Measurements from ENCODE around the gene SLC2A9. TPM values are rescaled to one million over a fixed set of nuclear protein-coding genes. Genes with fewer than 3 reads are reported as not detected.

SLC2A9 gene
- total RNA-seq, 1 donor from 2014 or later, result 21.5 TPM

DNA sequence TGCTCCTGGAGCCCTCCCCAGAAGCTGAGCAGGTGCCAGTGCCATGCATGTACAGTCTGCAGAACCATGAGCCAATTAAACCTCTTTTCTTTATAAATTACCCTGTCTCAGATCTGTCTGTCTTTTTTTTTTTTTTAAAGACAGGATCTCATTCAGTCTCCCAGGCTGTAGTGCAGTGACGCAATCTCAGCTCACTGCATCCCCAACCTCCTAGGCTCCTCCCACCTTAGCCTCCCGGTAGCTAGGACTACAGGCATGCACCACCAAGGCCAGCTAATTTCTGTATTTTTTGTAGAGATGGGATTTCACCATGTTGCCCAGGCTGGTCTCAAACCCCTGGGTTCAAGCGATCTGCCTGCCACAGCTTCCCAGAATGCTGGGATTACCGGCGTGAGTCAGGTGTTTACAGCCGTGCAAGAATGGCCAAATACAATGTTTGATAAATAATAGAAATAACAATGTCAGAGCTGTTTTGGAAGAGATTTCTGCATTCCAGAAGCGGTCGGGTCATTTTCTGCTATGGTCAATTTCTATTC is 68.8 kb downstream of the SLC2A9 start:
- no peak for ATAC-seq

DNA sequence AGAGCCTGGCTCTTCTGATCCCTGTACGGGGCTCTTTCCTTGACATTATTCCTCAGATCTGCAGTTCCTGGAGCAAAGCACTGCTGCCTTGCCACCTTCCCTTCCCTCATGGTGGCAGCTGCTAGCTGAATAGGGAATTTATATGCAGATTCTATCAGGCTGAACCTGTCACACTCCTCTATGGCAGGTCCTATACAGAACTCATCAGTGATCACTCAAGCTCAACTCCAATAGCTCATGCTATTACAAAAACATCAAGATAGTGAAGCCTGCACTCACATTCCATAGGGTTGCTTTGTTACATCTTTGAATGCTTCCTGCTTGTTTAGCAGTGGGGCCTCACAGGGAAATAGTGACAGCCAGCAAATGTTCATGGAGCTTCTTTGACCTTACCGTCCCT is 71.7 kb downstream of the SLC2A9 start:
- ATAC-seq, result no peak

DNA sequence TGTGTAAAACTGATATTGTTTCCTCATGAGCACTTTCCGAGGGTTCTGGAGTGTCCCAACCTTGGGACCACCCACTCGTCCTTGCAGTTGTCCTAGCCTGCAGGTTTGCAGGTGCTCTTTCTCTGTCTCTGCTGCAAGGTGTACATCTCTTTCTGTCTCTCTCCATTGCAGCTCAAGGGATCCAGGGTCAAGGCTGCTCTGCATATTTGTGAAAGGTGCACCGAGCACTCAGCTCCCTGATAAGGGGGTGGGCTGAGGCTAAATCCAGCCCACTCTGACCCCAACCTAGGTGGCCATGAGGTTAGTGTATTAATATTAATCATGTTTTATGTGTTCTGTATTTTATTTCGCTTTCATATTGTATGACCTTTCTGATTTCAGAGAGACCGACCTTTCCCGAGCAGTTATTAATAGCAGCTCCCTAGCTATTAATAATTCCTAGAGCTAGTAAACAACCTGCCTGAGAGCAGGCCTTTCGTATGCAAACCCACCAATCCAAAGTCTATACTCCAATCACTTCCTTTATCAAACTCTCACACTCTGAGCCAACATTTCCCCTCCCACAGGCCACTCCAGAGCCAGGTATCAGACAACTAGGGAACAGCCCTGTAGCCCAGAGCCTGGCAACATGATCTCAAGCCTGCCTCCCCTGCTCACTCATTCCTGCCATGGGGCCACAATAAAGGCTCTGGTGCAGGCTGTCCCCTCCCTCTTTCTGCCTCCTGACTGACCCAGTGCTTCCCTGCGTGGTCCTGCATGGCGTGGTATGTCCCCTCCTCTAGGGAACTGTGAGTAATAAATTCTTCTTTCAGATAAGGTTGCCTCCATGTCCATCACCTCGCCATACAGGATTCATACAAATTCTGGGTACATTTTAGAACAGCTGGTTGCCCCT is 73.9 kb downstream of the SLC2A9 start:
- ATAC-seq, result no peak

DNA sequence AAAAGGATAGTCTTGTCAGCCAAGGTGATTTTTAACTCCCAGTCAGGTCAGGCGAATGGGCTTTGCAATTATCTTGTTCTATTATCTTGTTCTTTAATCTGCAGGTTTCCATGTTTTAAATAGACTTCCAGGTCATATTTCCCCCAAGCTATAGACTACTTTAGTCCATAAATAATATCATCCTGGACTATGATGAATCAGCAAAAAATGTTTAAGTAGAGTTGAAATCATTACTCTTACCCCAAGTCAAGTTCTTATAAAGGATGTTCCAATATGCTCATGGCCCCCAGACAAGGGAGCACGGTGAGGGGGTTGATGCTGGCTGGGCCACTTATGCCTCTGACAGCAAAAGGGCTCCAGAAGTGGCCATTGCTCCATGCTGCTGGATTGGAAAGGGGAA is 75.1 kb downstream of the SLC2A9 start:
- ATAC-seq, result no peak

DNA sequence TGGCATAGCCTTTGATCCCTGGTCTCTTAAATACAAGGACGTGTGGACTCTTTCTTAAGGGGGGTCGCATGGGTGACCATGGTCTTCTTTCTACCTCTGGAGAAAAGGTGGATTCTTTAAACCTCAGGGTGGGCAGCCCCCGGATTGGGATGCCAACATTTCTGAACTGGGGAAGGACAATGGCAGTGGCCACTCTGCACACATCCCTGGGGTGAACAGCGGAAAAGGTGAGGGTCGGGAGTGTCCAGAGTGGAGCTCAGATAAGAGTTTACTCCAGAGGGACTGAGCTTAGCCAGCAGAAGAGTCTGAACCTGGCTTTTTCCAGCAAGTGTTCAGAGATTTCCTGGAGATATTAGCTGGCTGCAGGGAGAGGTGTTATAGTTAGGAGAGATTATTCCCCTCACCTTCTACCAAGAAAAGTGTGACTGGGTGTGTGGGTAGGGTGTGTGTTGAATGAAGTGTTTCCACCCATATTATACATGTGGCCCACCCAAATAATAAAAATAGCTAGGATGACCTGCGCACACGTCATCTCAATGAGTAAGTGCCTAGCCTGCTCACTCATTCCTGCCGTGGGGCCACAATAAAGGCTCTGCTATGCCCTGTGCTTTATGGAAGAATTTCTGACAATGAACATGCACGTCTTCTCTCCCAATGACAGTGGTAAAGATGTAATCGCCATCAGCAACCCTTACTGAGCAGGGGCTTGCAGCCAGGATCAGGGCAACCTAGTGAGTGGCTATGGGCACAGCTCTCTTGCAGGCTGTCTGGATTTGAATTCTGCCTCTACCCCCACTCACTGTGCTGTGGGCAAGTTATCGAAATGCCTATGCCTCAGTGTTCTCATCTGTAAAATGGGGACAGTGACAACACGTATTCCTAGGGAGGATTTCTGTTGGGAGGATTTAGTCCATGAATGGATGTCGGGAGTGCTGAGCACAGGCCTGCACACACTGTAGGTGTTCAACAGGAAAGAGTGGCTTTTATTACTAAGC is 76.6 kb downstream of the SLC2A9 start:
- ATAC-seq, result no peak

DNA sequence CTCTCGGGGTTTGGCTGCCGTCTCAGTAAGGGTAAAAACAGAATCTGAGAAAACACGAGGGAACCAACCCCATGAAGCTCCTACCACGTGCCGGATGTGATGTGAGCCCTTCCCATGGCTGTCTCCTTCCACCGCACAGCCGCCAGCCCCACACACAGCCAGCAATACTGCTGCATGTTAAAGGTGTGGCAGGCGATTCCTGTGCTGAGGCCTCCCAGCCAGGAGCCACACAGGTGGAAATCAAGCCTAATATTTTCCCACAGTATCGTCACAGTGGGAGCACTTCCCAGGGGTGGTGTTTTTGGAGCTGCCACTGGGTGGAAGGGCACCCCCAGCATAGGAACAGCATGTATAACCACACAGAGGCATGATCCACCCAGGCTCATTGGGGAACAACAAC is 77.5 kb downstream of the SLC2A9 start:
- ATAC-seq, result no peak

DNA sequence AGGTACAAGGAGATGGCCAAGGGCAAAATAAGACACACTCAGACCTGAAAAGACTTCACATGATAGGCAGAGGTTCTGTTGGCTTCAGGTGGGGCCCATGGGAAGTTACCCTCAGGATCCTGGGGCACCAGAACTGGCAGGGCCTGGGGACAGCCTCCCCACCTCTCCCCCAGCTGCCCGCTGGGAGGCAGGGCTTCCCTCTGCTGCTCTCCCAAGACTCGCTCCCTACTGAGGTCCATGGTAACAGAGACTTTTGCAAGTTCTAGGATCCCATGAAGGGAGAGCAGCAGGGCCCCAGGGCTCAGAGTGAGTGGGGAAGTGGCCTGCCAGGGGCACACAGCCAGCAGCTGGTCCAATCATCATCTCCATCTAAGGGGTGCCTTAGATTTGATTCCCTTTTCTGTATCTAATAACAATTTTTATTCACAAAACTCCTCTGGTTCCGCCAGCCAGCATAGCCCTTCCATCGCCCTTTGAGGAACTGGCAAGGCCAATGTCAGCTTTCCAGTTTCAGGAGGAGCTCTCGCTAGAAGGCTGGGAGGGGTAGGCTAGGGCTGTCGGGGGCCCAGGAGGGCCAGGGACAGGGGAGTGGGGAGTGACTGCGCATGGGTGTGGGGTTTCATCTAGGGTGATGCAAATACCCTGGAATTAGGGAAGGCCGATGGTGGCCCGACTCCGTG is 78.2 kb downstream of the SLC2A9 start:
- no peak for ATAC-seq

DNA sequence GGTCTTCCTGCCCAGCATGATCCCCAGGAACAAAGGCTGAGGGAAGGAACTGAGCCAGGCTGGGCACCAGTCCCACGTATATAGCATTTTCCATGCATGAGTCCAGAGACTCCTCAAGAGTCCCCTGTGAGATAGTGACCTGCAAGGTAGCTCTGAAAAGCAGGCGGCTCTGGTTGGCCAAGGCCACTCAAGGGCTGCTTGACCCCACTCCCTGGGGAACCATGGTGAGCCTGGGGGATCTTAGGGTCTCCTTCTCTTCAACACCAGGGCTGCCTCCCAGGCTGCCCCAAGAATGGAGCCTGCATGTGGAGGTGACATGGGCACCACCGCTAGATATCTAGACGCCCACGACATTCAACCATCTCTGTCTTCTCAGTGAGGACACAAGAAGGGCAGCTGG is 79.2 kb downstream of the SLC2A9 start:
- ATAC-seq, result no peak

DNA sequence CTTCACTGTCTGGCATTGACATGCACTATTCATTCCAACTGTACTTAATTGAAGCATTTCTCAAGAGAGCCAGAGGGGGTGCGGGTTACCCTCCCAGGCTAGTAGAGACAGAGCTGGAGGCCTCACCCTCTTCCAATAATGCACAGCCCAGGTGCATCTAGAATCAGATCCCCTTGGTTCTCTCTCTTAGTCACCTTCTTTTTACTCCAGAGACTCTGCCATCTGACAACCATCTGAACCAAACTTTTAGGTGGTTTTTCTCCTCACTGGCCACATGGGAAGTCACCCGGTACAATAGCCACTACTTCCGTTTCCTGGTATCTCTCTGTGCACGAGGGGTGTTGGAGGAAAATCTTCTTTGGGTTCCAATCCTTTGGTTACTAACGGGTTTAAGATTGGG is 81.3 kb downstream of the SLC2A9 start:
- no peak for ATAC-seq

DNA sequence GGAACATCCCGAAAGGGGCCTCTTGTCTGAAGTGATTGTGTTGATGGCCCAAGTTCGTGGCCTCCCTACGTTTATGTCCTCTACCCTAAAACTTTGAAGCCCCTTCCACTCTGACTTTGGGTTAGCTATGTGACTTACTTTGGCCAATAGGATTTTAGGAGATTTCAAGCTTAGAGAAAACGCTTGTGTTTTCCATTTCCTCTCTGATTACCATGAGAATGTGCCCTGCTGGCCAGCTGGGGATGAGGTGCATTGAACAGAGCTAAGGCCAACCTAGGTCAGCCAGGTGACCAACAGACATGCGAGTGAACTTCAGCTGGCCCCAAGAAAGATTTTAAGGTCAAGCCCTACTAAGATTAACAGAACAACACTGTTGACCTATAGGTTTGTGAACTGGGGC is 82.4 kb downstream of the SLC2A9 start:
- ATAC-seq, result no peak

DNA sequence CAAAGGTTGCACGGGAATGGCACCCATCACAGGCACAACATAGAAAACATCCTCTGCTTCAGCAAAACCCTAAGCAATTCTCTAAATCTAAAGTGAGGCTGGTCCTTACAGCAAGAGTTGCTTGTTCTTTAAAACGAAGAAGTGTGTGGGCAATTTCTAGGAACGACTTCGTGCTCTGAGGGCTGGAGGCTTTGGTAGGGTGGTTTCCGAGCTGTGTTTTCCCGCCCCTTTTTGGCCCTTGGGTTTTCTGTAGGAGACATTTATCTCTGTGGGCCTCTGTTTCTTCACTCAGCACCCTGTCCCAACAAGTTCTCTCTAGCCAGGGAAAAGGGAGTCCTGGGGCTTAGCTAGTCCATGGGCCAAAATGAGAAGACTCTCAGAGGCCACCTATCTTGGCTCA is 84.2 kb downstream of the SLC2A9 start:
- no peak for ATAC-seq

DNA sequence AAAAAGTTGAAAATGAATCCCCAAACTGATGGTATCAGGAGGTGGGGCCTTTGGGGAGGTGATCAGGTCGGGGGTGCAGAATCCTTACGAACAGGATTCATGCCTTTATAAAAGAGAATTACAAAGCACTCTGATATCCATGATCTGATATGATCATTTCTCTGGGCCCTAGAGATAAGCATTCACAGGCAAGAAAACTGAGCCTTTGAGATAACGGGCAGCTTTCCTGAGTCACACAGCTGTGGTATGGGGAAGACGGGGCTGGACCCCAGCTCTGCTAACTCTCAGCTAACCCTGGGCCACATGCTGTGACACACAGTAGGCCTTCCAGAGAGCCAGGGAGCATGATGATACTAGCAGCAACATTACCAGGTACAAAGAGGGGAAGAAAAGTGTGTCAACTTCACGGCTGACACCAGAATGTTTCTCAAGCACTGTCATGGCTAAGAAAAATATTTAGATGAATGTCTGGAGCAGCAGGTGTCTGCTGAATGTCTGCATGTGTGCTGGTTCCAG is 85.1 kb downstream of the SLC2A9 start:
- ATAC-seq, result no peak

DNA sequence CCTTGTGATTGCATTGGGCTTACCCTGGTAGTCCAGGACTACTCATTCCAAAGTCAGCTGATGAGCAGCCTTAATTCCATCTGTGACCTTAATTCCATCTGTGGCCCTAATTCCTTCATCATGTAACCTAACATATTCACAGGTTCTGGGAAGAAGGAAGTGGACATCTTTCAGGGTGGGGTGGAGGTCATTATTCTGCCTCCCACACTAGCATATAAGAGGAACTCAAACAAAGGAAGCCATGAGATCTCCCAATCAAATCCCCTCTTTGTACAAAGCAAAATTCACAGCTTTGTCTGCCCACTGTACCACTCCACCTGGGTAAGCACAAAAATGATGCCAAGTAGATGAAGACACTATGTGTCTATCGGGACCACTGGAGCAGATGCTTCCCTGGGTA is 87.3 kb downstream of the SLC2A9 start:
- ATAC-seq, result no peak

DNA sequence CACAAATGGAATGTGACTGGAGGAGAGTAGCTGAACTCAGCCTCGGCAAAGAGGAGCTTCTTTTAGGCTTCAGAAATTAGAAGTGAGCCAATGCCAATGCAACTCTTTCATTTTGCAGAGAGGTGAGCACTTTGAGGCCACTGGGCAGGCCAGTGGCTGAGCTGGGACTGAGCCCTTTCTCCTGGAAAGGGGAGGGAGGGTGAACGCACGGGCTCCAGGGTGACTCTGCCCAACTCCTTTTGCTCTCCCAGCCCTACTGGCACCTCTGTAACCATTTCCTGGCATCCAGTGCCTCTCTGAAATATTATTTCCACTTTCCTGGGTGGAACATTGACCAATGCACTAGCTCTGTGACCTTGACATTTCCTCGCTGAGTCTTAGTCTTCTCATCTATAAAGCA is 88.1 kb downstream of the SLC2A9 start:
- no peak for ATAC-seq

DNA sequence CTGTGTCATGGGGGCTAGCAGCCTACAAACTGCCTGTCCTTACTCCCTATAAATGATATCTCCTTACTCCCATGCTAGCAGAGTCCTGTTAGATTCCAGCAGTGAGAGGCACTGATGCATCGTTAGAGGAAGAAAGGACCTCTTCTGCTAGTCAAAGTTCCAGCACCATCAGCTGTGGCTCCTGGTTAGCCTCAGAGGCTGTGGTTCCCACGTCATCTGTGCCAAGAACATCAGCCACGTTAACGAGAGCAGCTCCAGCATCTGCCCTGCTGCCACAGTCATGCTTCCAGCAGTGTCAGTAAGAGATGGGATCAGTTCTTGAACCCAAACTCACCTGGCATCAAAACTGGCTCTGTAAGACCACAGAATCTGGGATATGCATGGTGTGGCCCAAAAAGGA is 88.5 kb downstream of the SLC2A9 start:
- ATAC-seq, result no peak

DNA sequence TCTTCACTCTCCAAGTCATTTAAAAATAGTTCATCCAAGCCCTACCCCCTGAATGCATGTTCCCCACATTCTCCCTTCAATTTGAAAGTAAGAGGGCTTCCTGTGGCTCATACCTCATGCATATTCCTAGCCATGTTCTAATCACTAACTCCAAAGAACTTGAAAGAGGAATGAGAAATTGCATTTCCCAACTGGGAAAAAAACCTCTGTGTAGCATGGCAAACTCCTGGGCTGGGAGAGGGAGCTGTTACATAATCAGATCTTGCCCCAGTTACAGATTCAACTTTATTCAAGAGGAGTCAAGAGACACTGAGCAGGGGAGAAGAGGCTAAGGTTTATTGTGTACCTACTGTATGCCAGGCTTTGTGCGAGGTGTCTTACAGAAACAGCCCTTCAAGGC is 90.2 kb downstream of the SLC2A9 start:
- ATAC-seq, result no peak

DNA sequence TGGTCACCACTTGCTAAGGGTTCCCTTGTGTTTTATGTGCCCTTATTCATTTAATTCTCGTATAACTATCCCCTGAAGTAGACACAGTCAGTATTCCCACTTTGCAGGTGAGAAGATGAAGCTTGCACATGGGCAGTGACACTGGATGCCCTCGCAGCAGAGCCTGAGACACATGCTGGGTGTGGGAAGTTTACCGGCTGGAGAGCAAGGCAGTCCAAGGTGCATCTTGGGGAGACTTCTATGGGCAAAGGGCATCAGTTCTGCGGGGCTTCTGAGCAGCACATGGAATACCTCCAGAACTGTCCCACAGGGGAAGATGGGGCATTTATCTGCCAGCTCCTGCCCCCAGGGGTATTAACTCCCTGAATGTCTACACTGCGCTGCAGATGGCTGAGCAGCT is 92.2 kb downstream of the SLC2A9 start:
- no peak for ATAC-seq

DNA sequence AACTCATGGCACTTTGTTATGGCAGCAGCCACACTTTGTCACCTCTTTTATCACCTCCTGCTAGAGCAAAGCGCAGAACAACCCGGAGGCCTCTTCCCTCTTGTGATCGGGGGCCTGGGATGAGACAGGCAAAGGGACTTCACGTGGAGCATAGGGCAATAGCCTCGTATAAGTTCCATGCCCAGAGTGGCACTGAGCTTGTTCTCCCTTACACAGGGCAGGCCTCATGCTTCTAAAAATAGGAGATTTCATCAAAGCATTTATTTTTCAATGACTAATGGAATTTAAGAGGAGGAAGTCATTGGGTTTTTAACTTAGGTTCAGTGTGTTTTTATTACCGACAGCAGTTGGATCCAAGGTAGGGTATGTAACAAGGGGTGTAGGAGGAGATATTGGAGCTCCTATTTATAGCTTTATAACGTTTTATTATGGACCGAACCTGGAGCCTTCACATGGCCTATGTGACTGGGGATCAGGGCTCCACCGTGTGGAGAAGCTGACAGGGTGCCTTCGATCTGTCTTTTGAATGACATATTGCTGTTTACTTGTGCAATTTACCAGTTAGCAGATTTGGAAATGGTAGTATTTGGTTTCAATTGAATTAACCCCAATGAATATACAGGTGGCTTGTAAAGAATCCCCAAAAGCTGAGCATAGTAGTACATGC is 93.8 kb downstream of the SLC2A9 start:
- no peak for ATAC-seq

DNA sequence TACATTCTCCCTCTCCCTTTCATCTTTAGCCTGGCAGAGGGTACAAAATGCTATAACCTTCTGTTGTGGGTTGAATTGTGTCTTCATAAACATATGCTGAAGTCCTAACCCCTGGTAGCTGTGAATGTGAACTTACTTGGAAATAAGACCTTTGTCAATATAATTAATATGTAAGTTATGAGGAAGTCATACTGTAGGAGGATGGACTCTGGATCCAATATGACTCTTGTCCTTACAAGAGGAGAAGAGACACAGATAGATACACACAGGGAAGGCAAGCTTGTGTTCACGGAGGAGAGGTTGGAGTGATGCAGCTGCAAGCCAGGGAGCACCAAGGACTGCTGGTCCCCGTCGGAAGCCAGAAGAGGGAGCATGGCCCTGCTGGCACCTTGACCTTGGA is 94.7 kb downstream of the SLC2A9 start:
- no peak for ATAC-seq

DNA sequence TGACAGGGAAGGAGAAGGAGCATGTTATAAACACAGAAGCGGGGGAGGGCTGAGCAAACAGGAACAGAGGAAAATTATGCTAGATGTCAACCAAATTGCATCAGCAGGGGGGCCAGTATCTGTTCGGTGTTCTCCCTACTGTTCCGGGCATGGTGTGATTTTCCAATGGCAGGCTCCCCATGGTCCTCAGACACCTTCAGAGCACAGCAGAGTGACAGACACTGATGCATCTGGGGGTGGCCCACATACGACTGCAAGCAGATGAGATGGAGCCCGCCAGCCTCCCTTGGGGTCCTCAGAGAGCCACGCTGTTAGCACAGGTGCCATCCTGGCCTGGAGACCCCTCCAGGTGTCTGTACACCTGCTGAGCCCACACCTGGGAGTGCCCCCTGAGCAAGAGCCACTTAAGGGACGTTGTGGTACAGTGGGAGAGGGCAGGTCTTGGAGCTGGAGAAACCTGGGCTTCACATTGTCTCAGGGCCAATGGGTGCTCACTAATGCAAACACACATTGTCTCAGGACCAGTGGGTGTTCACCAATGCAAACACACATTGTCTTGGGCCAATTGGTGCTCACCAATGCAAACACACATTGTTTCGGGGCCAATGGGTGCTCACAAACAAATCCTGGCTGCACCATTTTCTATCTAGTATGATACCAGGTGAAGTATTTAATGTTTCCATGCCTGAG is 95.4 kb downstream of the SLC2A9 start:
- no peak for ATAC-seq

DNA sequence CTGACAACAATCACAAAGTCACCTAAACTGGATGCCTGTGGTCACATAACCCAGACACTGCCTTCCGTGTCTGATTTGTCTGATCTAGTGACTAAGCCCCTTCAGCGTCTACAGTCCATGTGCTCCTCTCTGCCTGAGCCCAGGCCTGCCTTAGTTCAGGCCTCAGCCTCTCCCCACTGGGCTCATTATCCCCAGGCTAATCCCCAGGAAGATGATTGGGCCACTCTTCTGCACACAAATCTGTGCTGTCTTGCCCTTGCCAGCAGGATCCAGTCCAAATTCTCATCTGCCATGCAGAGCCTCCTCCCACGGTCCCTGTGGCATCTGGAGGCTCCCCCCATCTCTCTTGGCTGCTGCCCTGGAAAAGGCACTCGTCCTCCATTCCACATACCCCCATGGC is 96.5 kb downstream of the SLC2A9 start:
- ATAC-seq, result peak; percentile 99

All from esophagus mucosa (tissue), 1 donor.